ENCODE results near the gene PTPRD. TPM values are rescaled to one million over a fixed set of nuclear protein-coding genes. Genes with fewer than 3 reads are reported as not detected.

PTPRD gene
- total and polyA plus RNA-seq, 2 donors (not counting 1 experiment from before 2014, with no cell fraction given) = not detected

DNA sequence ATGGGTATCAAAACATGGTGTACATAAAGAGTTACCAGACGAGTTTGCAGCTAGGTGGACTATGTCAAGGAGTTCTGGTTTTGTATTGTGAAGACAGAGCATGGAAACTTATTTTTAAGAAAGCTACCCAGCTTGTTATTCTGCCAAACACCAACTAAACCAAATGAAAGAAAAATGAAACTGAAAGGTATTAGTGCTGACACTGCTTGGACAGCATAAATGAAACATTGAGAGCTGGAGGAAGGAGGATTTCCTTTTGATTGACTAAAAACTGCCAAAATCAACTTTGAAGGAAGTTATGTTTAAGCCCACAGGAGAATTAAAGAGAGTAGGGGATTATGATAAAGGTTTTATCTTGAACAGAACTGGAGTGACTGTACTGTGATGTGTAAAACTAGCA lies 766.2 kb downstream of the PTPRD start:
- Histone ChIP-seq H3K9me3 (ENCODE audit: control extremely low read depth in 1 of 3, control insufficient read depth in 2 of 3, insufficient read depth in 1 of 3, low read length in 2 of 3) (no peaks in the 10 kb centered on the region), H3K36me3 (replicated peaks in 1 of 2; ENCODE audit: control extremely low read depth in 1 of 2, control insufficient read depth in 1 of 2, extremely low read depth in 1 of 2, insufficient read depth in 2 of 2, low read length in 1 of 2) (no peaks in the 10 kb centered on the region), H3K27me3 (replicated peaks in 1 of 4; ENCODE audit: control extremely low read depth in 1 of 4, control insufficient read depth in 3 of 4, insufficient read depth in 4 of 4, low read length in 3 of 4) (no peaks in the 10 kb centered on the region), H3K9ac (ENCODE audit: low read length) (no peak overlapping the region), H3K27ac (ENCODE audit: low read length in 2 of 2) (no peak overlapping the region), H3K79me2 (ENCODE audit: control insufficient read depth, insufficient read depth, low read length) (no peaks in the 10 kb centered on the region), H3K4me1 (ENCODE audit: control insufficient read depth in 2 of 2, insufficient read depth in 2 of 2, low read length in 2 of 2) (no peaks in the 10 kb centered on the region), H2AFZ (ENCODE audit: insufficient read depth, low read depth, low read length, poor library complexity, severe bottlenecking) (no peak overlapping the region), H3K4me2 (replicated peaks; ENCODE audit: low read depth, low read length, poor library complexity, severe bottlenecking) (no peak overlapping the region), H3K4me3 (ENCODE audit: control extremely low read depth in 1 of 5, extremely low read depth in 1 of 5, insufficient read depth in 1 of 5, low read depth in 2 of 5, low read length in 4 of 5) (no peak overlapping the region), H4K20me1 (ENCODE audit: control insufficient read depth, insufficient read depth, low read length, poor library complexity, severe bottlenecking) (no peaks in the 10 kb centered on the region)
- Mint-ChIP-seq H3K9me3 (ENCODE audit: insufficient read depth) (no peaks in the 10 kb centered on the region), H3K27ac (no peak overlapping the region), H3K4me3 (no peak overlapping the region), H3K4me1 (peaks cover 4% of the 10 kb centered on the region), H3K27me3 (no peaks in the 10 kb centered on the region)
- WGBS (ENCODE audit: insufficient coverage) = no CpG with 5 or more reads among the region's 1 CpG
- TF ChIP-seq EZH2 (IDR thresholded peaks at IDR 0.05; ENCODE audit: borderline replicate concordance, insufficient read depth, low read depth, low read length, poor library complexity, severe bottlenecking) = no peak
- TF ChIP-seq, protein P1, sequence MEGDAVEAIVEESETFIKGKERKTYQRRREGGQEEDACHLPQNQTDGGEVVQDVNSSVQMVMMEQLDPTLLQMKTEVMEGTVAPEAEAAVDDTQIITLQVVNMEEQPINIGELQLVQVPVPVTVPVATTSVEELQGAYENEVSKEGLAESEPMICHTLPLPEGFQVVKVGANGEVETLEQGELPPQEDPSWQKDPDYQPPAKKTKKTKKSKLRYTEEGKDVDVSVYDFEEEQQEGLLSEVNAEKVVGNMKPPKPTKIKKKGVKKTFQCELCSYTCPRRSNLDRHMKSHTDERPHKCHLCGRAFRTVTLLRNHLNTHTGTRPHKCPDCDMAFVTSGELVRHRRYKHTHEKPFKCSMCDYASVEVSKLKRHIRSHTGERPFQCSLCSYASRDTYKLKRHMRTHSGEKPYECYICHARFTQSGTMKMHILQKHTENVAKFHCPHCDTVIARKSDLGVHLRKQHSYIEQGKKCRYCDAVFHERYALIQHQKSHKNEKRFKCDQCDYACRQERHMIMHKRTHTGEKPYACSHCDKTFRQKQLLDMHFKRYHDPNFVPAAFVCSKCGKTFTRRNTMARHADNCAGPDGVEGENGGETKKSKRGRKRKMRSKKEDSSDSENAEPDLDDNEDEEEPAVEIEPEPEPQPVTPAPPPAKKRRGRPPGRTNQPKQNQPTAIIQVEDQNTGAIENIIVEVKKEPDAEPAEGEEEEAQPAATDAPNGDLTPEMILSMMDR (IDR thresholded peaks at IDR 0.05) = no peak
- ATAC-seq (ENCODE audit: low read depth) = no peak
- ChIA-PET CTCF (no interaction called here), POLR2A (no interaction called here)
- DNase-seq = no peak
- intact Hi-C loops (cut with micrococcal nuclease) = no loop called here

DNA sequence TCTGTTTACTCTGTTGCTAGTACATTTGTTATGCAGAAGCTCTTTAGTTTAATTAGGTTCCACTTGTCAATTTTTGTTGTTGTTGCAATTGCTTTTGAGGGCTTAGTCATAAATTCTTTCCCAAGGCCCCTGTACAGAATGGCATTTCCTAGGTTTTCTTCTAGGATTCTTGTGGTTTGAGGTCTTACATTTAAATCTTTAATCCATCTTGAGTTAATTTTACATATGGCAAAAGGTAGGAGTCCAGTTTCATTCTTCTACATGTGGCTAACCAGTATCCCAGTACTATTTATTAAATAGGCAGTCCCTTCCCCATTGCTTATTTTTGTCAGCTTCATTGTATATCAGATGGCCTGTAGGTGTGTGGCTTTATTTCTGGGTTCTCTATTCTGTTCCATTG lies 792.4 kb downstream of the PTPRD start:
- Histone ChIP-seq H4K20me1 (ENCODE audit: control insufficient read depth, insufficient read depth, low read length, poor library complexity, severe bottlenecking) (no peaks in the 10 kb centered on the region), H3K27me3 (replicated peaks in 1 of 4; ENCODE audit: control extremely low read depth in 1 of 4, control insufficient read depth in 3 of 4, insufficient read depth in 4 of 4, low read length in 3 of 4) (no peaks in the 10 kb centered on the region), H3K4me1 (ENCODE audit: control insufficient read depth in 2 of 2, insufficient read depth in 2 of 2, low read length in 2 of 2) (no peaks in the 10 kb centered on the region), H3K4me2 (replicated peaks; ENCODE audit: low read depth, low read length, poor library complexity, severe bottlenecking) (no peak overlapping the region), H3K79me2 (ENCODE audit: control insufficient read depth, insufficient read depth, low read length) (no peaks in the 10 kb centered on the region), H3K36me3 (replicated peaks in 1 of 2; ENCODE audit: control extremely low read depth in 1 of 2, control insufficient read depth in 1 of 2, extremely low read depth in 1 of 2, insufficient read depth in 2 of 2, low read length in 1 of 2) (no peaks in the 10 kb centered on the region), H3K4me3 (ENCODE audit: control extremely low read depth in 1 of 5, extremely low read depth in 1 of 5, insufficient read depth in 1 of 5, low read depth in 2 of 5, low read length in 4 of 5) (no peak overlapping the region), H3K9ac (ENCODE audit: low read length) (no peak overlapping the region), H3K9me3 (ENCODE audit: control extremely low read depth in 1 of 3, control insufficient read depth in 2 of 3, insufficient read depth in 1 of 3, low read length in 2 of 3) (no peaks in the 10 kb centered on the region), H3K27ac (ENCODE audit: low read length in 2 of 2) (no peak overlapping the region), H2AFZ (ENCODE audit: insufficient read depth, low read depth, low read length, poor library complexity, severe bottlenecking) (no peak overlapping the region)
- intact Hi-C loops (cut with micrococcal nuclease) = no loop called here
- ChIA-PET CTCF (no interaction called here), POLR2A (no interaction called here)
- Mint-ChIP-seq H3K9me3 (ENCODE audit: insufficient read depth) (peaks cover 8% of the 10 kb centered on the region), H3K27me3 (no peaks in the 10 kb centered on the region), H3K4me3 (no peak overlapping the region), H3K27ac (no peak overlapping the region), H3K4me1 (no peaks in the 10 kb centered on the region)
- ATAC-seq (ENCODE audit: low read depth) = no peak
- TF ChIP-seq EZH2 (IDR thresholded peaks at IDR 0.05; ENCODE audit: borderline replicate concordance, insufficient read depth, low read depth, low read length, poor library complexity, severe bottlenecking) = no peak
- TF ChIP-seq, protein P1 (IDR thresholded peaks at IDR 0.05) = no peak
- DNase-seq = no peak

Data from B cell (primary cell).